ENCODE measurements around the gene ST8SIA2. TPM values are rescaled to one million over a fixed set of nuclear protein-coding genes. Genes with fewer than 3 reads are reported as not detected.

The ST8SIA2 gene
- polyA plus RNA-seq, 2 donors: 0.02 TPM; not detected in 1

DNA sequence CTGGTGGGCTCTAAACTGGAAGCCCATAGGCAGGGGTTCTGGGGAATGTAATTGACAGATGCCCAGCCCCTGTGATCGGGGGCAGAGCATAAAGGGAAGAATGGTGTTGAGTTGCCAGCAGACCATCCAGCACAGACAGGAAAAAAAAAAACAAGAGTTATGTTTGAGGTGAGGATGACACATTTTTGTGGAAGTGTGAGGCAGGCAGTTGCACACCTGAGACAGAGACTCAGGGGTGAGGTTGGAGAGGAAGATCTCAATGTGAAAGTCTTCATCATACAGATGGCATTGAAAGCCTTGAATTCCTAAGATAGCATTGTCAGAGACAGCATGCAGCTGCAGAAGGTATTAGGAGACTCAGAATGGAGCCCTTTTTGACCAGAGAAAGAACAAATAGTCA is 18.6 kb upstream of the ST8SIA2 start:
- Histone ChIP-seq H3K27ac (ENCODE audit: low read depth in 2 of 2, low read length in 1 of 2) (no peak overlapping the region), H3K36me3 (ENCODE audit: control insufficient read depth in 2 of 2, insufficient read depth in 2 of 2, low read length in 1 of 2) (no peaks in the 10 kb centered on the region), H3K27me3 (ENCODE audit: control insufficient read depth in 1 of 2, insufficient read depth in 2 of 2, low read length in 2 of 2) (no peaks in the 10 kb centered on the region), H3K9me3 (ENCODE audit: control insufficient read depth in 2 of 2, insufficient read depth in 1 of 2, low read depth in 1 of 2, low read length in 1 of 2) (peaks cover 2 to 3% of the 10 kb centered on the region in 2 donors), H3K4me1 (ENCODE audit: control insufficient read depth in 2 of 2, insufficient read depth in 2 of 2, low read length in 1 of 2) (no peaks in the 10 kb centered on the region), H3K4me3 (ENCODE audit: low read depth in 1 of 2, low read length in 2 of 2) (no peak overlapping the region)
- 78 to 81% methylated on average over 1 of the region's 1 CpG for WGBS, 2 donors

DNA sequence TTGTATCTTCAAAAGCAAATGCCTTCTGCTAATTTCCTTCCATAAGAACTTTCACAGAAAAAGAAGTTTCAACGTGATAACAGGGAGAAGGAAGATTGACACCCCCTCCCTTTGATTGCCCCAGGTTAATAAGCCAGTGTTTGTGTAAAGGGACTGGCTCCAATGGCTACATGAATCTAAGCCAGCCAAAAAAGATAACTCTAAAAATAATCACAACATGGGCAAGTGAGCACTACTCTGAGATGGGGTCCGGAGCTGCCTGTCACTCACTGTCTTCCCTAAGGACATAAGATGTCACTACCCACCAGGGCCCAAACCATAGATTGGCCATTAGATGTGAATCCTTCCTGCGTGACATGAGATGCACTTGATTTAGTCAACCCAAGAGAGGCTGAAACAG is 17.6 kb upstream of the ST8SIA2 start:
- Histone ChIP-seq H3K27ac (ENCODE audit: low read depth in 2 of 2, low read length in 1 of 2) (no peak overlapping the region), H3K27me3 (ENCODE audit: control insufficient read depth in 1 of 2, insufficient read depth in 2 of 2, low read length in 2 of 2) (no peaks in the 10 kb centered on the region), H3K4me3 (ENCODE audit: low read depth in 1 of 2, low read length in 2 of 2) (no peak overlapping the region), H3K4me1 (ENCODE audit: control insufficient read depth in 2 of 2, insufficient read depth in 2 of 2, low read length in 1 of 2) (no peaks in the 10 kb centered on the region), H3K9me3 (ENCODE audit: control insufficient read depth in 2 of 2, insufficient read depth in 1 of 2, low read depth in 1 of 2, low read length in 1 of 2) (peaks cover 2 to 3% of the 10 kb centered on the region in 2 donors), H3K36me3 (ENCODE audit: control insufficient read depth in 2 of 2, insufficient read depth in 2 of 2, low read length in 1 of 2) (no peaks in the 10 kb centered on the region)
- 79 to 81% methylated on average over 3 of the region's 3 CpGs for WGBS, 2 donors

DNA sequence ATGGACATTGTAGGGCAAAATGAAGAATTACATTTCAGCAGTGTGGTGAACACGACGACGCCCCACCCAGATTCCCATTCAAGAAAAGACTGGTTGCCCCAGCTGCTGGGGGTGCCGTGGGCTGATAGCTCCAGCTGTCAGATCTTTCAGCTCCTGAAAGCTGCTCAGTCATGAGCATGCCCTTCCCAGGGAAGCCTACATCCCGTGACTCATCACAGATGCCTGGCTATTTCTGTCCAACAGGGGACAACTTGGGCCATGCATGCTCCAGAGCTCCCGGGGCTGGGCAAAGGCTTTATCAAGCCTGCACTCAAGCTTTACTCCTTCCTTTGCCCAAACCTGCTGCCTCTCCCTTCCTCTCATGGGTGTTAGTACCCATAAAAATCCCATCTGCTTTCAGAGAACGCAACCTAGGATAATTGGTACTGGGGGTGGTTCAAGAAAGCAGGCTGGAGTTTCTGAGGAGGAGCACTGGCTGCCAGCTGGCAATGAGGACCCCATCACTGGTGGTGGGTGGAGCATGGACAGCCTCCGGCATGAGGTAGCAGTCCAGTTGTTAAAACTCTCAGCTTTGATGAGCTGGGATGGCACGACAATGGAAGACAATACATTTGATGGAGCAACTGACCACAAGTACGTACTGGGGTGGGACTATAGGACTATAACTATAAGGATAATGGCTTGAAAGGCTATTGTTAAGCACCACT is 16.4 kb upstream of the ST8SIA2 start:
- no peaks in the 10 kb centered on the region for H3K4me1 ChIP-seq (ENCODE audit: control insufficient read depth in 2 of 2, insufficient read depth in 2 of 2, low read length in 1 of 2)
- peaks cover 2 to 3% of the 10 kb centered on the region in 2 donors for H3K9me3 ChIP-seq (ENCODE audit: control insufficient read depth in 2 of 2, insufficient read depth in 1 of 2, low read depth in 1 of 2, low read length in 1 of 2)
- H3K27ac ChIP-seq (ENCODE audit: low read depth in 2 of 2, low read length in 1 of 2): no peak overlapping the region
- H3K4me3 ChIP-seq (ENCODE audit: low read depth in 1 of 2, low read length in 2 of 2): no peak overlapping the region
- 75 to 83% methylated on average over 10 of the region's 10 CpGs for WGBS, 2 donors
- no peaks in the 10 kb centered on the region for H3K27me3 ChIP-seq (ENCODE audit: control insufficient read depth in 1 of 2, insufficient read depth in 2 of 2, low read length in 2 of 2)
- H3K36me3 ChIP-seq (ENCODE audit: control insufficient read depth in 2 of 2, insufficient read depth in 2 of 2, low read length in 1 of 2): no peaks in the 10 kb centered on the region

DNA sequence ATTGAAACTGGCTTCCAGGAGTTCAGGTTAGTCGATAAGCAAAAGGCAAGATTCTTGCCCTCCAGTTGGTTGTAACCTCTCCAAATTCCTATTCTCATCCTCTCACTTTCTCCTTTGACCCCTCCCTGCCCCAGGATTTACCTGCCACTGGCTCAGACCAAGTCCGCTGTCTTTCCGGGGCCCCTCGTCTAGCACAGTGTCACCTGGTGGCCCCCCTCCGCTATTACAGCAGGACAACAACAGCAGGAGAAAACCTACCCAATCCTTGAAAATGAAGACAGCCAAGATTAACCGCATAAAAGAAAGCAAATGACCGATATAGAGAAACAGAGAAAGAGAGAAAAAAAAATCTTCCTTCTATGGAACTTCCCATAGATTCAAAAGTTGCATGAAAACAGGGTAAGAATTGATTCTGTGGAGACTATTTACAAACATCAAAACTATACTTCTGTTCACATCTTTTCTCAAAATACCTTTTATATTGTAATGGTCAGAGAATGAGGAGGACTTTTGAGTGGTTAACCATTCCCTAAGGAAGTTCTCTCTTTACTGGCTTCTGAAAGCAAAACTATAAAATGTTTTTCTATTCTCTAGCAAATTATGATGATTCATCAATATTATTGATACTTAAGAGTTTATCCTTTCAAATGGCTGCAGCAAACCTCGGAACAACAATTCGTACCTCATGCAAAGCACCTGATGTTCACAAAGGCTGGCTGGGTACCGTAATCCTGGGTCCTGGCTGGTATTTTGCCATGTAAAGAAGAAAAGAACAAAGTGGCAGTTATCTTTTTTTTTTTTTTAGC is 10.0 kb upstream of the ST8SIA2 start:
- Histone ChIP-seq H3K36me3 (ENCODE audit: control insufficient read depth in 2 of 2, insufficient read depth in 2 of 2, low read length in 1 of 2) (no peaks in the 10 kb centered on the region), H3K4me1 (ENCODE audit: control insufficient read depth in 2 of 2, insufficient read depth in 2 of 2, low read length in 1 of 2) (no peaks in the 10 kb centered on the region), H3K27ac (ENCODE audit: low read depth in 2 of 2, low read length in 1 of 2) (no peak overlapping the region), H3K27me3 (ENCODE audit: control insufficient read depth in 1 of 2, insufficient read depth in 2 of 2, low read length in 2 of 2) (no peaks in the 10 kb centered on the region), H3K9me3 (ENCODE audit: control insufficient read depth in 2 of 2, insufficient read depth in 1 of 2, low read depth in 1 of 2, low read length in 1 of 2) (peaks cover 2 to 3% of the 10 kb centered on the region in 2 donors), H3K4me3 (ENCODE audit: low read depth in 1 of 2, low read length in 2 of 2) (no peak overlapping the region)
- WGBS, 2 donors: 36 to 45% methylated on average over 10 of the region's 10 CpGs

DNA sequence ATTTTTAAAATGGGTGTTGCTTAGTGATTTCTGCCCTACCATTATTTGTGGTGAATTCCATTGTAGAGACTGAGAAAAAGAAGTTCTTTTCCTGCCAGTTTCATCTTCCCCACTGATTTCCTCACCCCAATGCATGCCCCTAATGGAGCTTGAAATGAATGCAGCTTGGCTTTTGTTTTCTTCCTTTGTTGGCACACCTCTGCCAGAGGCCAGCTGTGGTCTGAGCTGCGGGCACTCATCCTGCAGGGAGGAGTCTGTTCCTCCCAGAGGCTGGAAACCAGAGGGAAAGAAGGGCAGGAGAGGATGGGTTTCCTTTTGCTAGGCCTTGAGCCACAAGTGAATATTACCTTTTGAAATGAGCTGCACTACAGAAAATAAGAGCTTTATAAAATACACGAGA is 9.3 kb upstream of the ST8SIA2 start:
- no peaks in the 10 kb centered on the region for H3K4me1 ChIP-seq (ENCODE audit: control insufficient read depth in 2 of 2, insufficient read depth in 2 of 2, low read length in 1 of 2)
- H3K27ac ChIP-seq (ENCODE audit: low read depth in 2 of 2, low read length in 1 of 2): no peak overlapping the region
- H3K9me3 ChIP-seq (ENCODE audit: control insufficient read depth in 2 of 2, insufficient read depth in 1 of 2, low read depth in 1 of 2, low read length in 1 of 2): peaks cover 0 to under 1% of the 10 kb centered on the region in 2 donors
- H3K4me3 ChIP-seq (ENCODE audit: low read depth in 1 of 2, low read length in 2 of 2): no peak overlapping the region
- WGBS, 2 donors: 64 to 69% methylated on average over 2 of the region's 2 CpGs
- H3K36me3 ChIP-seq (ENCODE audit: control insufficient read depth in 2 of 2, insufficient read depth in 2 of 2, low read length in 1 of 2): no peaks in the 10 kb centered on the region
- H3K27me3 ChIP-seq (ENCODE audit: control insufficient read depth in 1 of 2, insufficient read depth in 2 of 2, low read length in 2 of 2): no peaks in the 10 kb centered on the region

DNA sequence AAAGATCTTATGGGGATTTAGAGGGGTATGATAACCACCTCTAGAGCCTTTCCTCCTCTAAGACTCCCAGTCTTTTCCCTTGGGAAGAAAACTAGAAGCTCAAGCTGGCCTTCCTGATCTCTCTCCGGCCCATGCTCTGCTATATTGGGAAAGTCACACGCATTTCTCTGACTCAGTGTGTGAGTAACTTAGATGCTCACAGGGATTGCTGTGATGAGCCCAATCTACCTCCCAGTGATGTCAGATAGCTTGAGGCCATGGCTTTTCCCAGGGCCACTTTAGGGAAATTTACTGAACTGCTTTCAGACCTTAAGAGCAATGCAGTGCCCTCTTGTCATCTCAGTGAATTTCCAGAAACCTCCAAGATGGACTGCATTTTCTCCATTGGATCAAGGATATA is 8.6 kb upstream of the ST8SIA2 start:
- Histone ChIP-seq H3K4me1 (ENCODE audit: control insufficient read depth in 2 of 2, insufficient read depth in 2 of 2, low read length in 1 of 2) (no peaks in the 10 kb centered on the region), H3K9me3 (ENCODE audit: control insufficient read depth in 2 of 2, insufficient read depth in 1 of 2, low read depth in 1 of 2, low read length in 1 of 2) (no peaks in the 10 kb centered on the region), H3K27ac (ENCODE audit: low read depth in 2 of 2, low read length in 1 of 2) (no peak overlapping the region), H3K27me3 (ENCODE audit: control insufficient read depth in 1 of 2, insufficient read depth in 2 of 2, low read length in 2 of 2) (no peaks in the 10 kb centered on the region), H3K4me3 (ENCODE audit: low read depth in 1 of 2, low read length in 2 of 2) (no peak overlapping the region), H3K36me3 (ENCODE audit: control insufficient read depth in 2 of 2, insufficient read depth in 2 of 2, low read length in 1 of 2) (no peaks in the 10 kb centered on the region)
- 68 to 77% methylated on average over 2 of the region's 2 CpGs for WGBS, 2 donors

DNA sequence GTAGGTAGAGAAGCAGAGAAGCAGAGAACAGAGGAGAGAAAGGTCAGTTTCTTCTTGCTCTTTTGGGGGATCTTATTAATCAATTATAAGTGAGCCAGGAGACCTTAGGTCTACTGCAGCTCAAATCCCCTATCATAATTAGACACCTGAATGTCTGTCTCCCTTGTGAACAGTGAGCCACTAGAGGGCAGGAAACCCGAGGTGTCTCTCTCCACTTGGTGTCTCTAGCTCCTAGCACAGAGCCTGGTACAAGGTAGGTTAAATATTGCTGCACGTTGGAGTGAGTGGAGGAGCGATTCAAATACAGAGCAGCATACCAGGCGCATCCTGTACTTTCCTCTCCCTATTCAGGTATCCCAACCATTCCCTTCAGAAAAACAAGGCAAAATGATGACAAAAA is 2.0 kb upstream of the ST8SIA2 start:
- H3K4me3 ChIP-seq (ENCODE audit: low read depth in 1 of 2, low read length in 2 of 2): no peak overlapping the region
- WGBS, 2 donors: 33% methylated on average over 4 of the region's 4 CpGs
- H3K27me3 ChIP-seq (ENCODE audit: control insufficient read depth in 1 of 2, insufficient read depth in 2 of 2, low read length in 2 of 2): peaks cover 6% of the 10 kb centered on the region in 2 donors
- H3K9me3 ChIP-seq (ENCODE audit: control insufficient read depth in 2 of 2, insufficient read depth in 1 of 2, low read depth in 1 of 2, low read length in 1 of 2): no peaks in the 10 kb centered on the region
- peaks cover 10 to 17% of the 10 kb centered on the region in 2 donors for H3K4me1 ChIP-seq (ENCODE audit: control insufficient read depth in 2 of 2, insufficient read depth in 2 of 2, low read length in 1 of 2)
- H3K36me3 ChIP-seq (ENCODE audit: control insufficient read depth in 2 of 2, insufficient read depth in 2 of 2, low read length in 1 of 2): no peaks in the 10 kb centered on the region
- no peak overlapping the region for H3K27ac ChIP-seq (ENCODE audit: low read depth in 2 of 2, low read length in 1 of 2)

DNA sequence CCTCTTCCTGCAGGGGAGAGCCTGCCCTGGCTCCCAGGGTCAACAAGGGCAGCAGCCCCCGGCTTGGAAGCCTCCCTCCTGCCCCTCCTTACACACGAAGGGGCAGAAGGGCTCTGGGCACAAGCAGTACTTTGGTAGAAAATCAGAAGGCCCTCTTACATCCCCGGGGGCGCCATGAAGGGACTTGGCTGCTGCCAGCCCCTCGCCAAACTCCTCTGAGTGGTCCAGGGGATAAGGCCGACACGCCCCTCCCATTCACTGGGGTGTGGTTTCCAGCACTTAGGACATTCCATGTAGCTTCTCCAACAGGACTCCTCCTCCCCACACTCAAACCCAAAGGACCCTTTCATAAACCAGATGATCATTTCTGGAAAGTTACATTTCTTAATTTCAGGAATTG is 1.2 kb upstream of the ST8SIA2 start:
- 12 to 13% methylated on average over 7 of the region's 7 CpGs for whole genome bisulfite sequencing, 2 donors
- no peak overlapping the region for H3K27ac ChIP-seq (ENCODE audit: low read depth in 2 of 2, low read length in 1 of 2)
- no peaks in the 10 kb centered on the region for H3K36me3 ChIP-seq (ENCODE audit: control insufficient read depth in 2 of 2, insufficient read depth in 2 of 2, low read length in 1 of 2)
- peaks cover 10 to 17% of the 10 kb centered on the region in 2 donors for H3K4me1 ChIP-seq (ENCODE audit: control insufficient read depth in 2 of 2, insufficient read depth in 2 of 2, low read length in 1 of 2)
- no peak overlapping the region for H3K4me3 ChIP-seq (ENCODE audit: low read depth in 1 of 2, low read length in 2 of 2)
- H3K9me3 ChIP-seq (ENCODE audit: control insufficient read depth in 2 of 2, insufficient read depth in 1 of 2, low read depth in 1 of 2, low read length in 1 of 2): no peaks in the 10 kb centered on the region
- peaks cover 6 to 9% of the 10 kb centered on the region in 2 donors for H3K27me3 ChIP-seq (ENCODE audit: control insufficient read depth in 1 of 2, insufficient read depth in 2 of 2, low read length in 2 of 2)

DNA sequence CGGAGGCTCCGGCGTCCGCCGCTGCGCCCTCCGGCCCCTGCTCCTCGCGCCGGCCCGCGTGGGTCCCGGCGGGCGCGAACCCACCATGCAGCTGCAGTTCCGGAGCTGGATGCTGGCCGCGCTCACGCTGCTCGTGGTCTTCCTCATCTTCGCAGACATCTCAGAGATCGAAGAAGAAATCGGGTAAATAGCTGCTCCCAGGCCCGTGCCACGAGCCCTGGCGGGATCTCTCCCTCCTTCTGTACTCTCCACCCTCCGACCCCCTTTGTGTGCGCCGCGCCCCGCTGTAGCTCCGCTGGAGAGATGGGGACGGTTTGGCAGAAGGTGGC is 263 bp downstream of the ST8SIA2 start:
- Histone ChIP-seq H3K9me3 (ENCODE audit: control insufficient read depth in 2 of 2, insufficient read depth in 1 of 2, low read depth in 1 of 2, low read length in 1 of 2) (no peaks in the 10 kb centered on the region), H3K27me3 (ENCODE audit: control insufficient read depth in 1 of 2, insufficient read depth in 2 of 2, low read length in 2 of 2) (peaks cover 6 to 9% of the 10 kb centered on the region in 2 donors), H3K4me3 (ENCODE audit: low read depth in 1 of 2, low read length in 2 of 2) (peak overlapping the region; percentile 11 to 35), H3K4me1 (ENCODE audit: control insufficient read depth in 2 of 2, insufficient read depth in 2 of 2, low read length in 1 of 2) (peaks cover 10 to 17% of the 10 kb centered on the region in 2 donors), H3K27ac (ENCODE audit: low read depth in 2 of 2, low read length in 1 of 2) (no peak overlapping the region), H3K36me3 (ENCODE audit: control insufficient read depth in 2 of 2, insufficient read depth in 2 of 2, low read length in 1 of 2) (no peaks in the 10 kb centered on the region)
- WGBS, 2 donors: 1% methylated on average over 33 to 34 of the region's 34 CpGs

All from esophagus (tissue), 2 donors.